CD4-positive, alpha-beta memory T cell (primary cell): ENCODE results near the gene IER2. TPM values are rescaled to one million over a fixed set of nuclear protein-coding genes. Genes with fewer than 3 reads are reported as not detected.
"Not testable (repeated sequence)": the region's sequence is repeated elsewhere in the genome, so short reads cannot be mapped to it uniquely, and the experiment has no call there.

Source experiments
- CTCF ChIA-PET: fragments of 350-600 bp; sonication (Branson Sonifier 250); formaldehyde crosslinking; loops from one replicate; lab custom pipeline; 2021; ENCODE audit warnings: inconsistent platforms; ENCODE audit not compliant: partially characterized antibody; lab: Charles Lee
- POLR2A ChIA-PET: fragments of 350-600 bp; sonication (Branson Sonifier 250); formaldehyde crosslinking; loops from one replicate; lab custom pipeline; 2021; ENCODE audit not compliant: partially characterized antibody; lab: Charles Lee
- DNase-seq, 5 donors: peaks; one replicate each; pipeline versions ENCODE4 v3.0.0 to v3.0.0-alpha.2; 2020 to 2022; ENCODE audit warnings: mixed read lengths in 1 of 5
- H3K27ac ChIP-seq: one replicate; pipeline ENCODE4 v1.7.0; 2013; ENCODE audit warnings: low read depth, low read length
- H3K27me3 ChIP-seq: 2 replicates; pipeline ENCODE4 v1.7.0; 2013; ENCODE audit warnings: mild to moderate bottlenecking, low read length, moderate library complexity; ENCODE audit not compliant: insufficient read depth
- H3K36me3 ChIP-seq: 2 replicates; pipeline ENCODE4 v1.7.0; 2013; ENCODE audit warnings: mild to moderate bottlenecking, low read length, moderate library complexity; ENCODE audit not compliant: insufficient read depth
- H3K4me1 ChIP-seq: 2 replicates; pipeline ENCODE4 v1.7.0; 2013; ENCODE audit warnings: mild to moderate bottlenecking, low read length, moderate library complexity; ENCODE audit not compliant: insufficient read depth
- H3K4me3 ChIP-seq, 2 donors: one replicate each; pipeline ENCODE4 v1.7.0; 2013; ENCODE audit warnings: low read length in 2 of 2, mild to moderate bottlenecking in 1 of 2
- H3K9me3 ChIP-seq, 2 donors: one replicate each; pipeline ENCODE4 v1.7.0; 2013; ENCODE audit warnings: low read length in 2 of 2, control low read depth in 1 of 2; ENCODE audit not compliant: control insufficient read depth in 1 of 2
- H3K27ac Mint-ChIP-seq, 7 donors: one replicate each; pipeline ENCODE4 v1.8.0; 2020 to 2021; ENCODE audit warnings: mixed read lengths in 7 of 7, mild to moderate bottlenecking in 6 of 7, inconsistent platforms in 3 of 7, moderate library complexity in 3 of 7
- H3K27me3 Mint-ChIP-seq, 2 donors: one replicate each; pipeline ENCODE4 v1.8.0; 2020 to 2021; ENCODE audit warnings: mixed read lengths in 2 of 2
- H3K36me3 Mint-ChIP-seq, 2 donors: one replicate each; pipeline ENCODE4 v1.8.0; 2020 to 2021; ENCODE audit warnings: mixed read lengths in 2 of 2, inconsistent platforms in 1 of 2, mild to moderate bottlenecking in 1 of 2
- H3K4me1 Mint-ChIP-seq, 4 donors: one replicate each; pipeline ENCODE4 v1.8.0; 2020 to 2021; ENCODE audit warnings: mixed read lengths in 4 of 4, mild to moderate bottlenecking in 1 of 4
- H3K4me3 Mint-ChIP-seq, 8 donors: one replicate each; pipeline ENCODE4 v1.8.0; 2020 to 2021; ENCODE audit warnings: mixed read lengths in 8 of 8, mild to moderate bottlenecking in 7 of 8, moderate library complexity in 6 of 8, inconsistent platforms in 3 of 8
- H3K9me3 Mint-ChIP-seq, 8 donors: one replicate each; pipeline ENCODE4 v1.8.0; 2020 to 2021; ENCODE audit warnings: mixed read lengths in 8 of 8, mild to moderate bottlenecking in 5 of 8, inconsistent platforms in 3 of 8, moderate library complexity in 1 of 8
- intact Hi-C: fragments of 100-400 bp; cut with micrococcal nuclease; formaldehyde crosslinking; loops from one replicate; pipeline ENCODE4 v1.15.1; 2023
- polyA plus RNA-seq, 2 donors: library from polyadenylated mRNA; unstranded; fragments of 300-500 nt; fragmentation: Illumina TruSeq; gene quantifications; one replicate each; pipeline ENCODE4 v1.2.3, GENCODE V29; 2021
- total RNA-seq, 2 experiments: library from RNA; stranded (reverse); gene quantifications; one replicate each; pipeline ENCODE4 v1.2.3, GENCODE V29; 2021

The IER2 gene
- total and polyA plus RNA-seq, 4 experiments from 2014 or later, result 148 to 446 (median 177) TPM

GRCh38 chr19:13138916-13139198, 11.4 kb upstream of the IER2 start:
- ChIA-PET POLR2A (no interaction called here), CTCF (no interaction called here)
- Mint-ChIP-seq H3K27me3 (no peaks in the 10 kb centered on the region), H3K9me3 (no peaks in the 10 kb centered on the region), H3K4me1 (peaks cover 0 to 3% (median 0%) of the 10 kb centered on the region in 4 donors), H3K27ac (peak overlapping the region in 1 of 7 donors; percentile 30), H3K4me3 (no peak overlapping the region), H3K36me3 (peaks cover 8 to 25% of the 10 kb centered on the region in 2 donors)
- no peak for DNase-seq
- intact Hi-C loops, result no loop called here
- peaks cover 16% of the 10 kb centered on the region for H3K36me3 ChIP-seq
- no peaks in the 10 kb centered on the region for H3K4me1 ChIP-seq
- no peaks in the 10 kb centered on the region for H3K9me3 ChIP-seq
- H3K4me3 ChIP-seq, result no peak overlapping the region
- no peaks in the 10 kb centered on the region for H3K27me3 ChIP-seq
- H3K27ac ChIP-seq, result no peak overlapping the region

GRCh38 chr19:13139633-13140311, 10.4 kb upstream of the IER2 start:
- Histone ChIP-seq H3K4me1 (no peaks in the 10 kb centered on the region), H3K36me3 (peaks cover 25% of the 10 kb centered on the region), H3K27ac (no peak overlapping the region), H3K4me3 (no peak overlapping the region), H3K9me3 (no peaks in the 10 kb centered on the region), H3K27me3 (no peaks in the 10 kb centered on the region)
- Mint-ChIP-seq H3K27ac (peak overlapping the region in 2 of 7 donors; percentile 70 to 87), H3K36me3 (peaks cover 8 to 25% of the 10 kb centered on the region in 2 donors), H3K4me1 (peaks cover 0 to 2% (median 0%) of the 10 kb centered on the region in 4 donors), H3K4me3 (no peak overlapping the region), H3K9me3 (no peaks in the 10 kb centered on the region), H3K27me3 (no peaks in the 10 kb centered on the region)
- DNase-seq, result no peak
- POLR2A ChIA-PET, result no interaction called here
- CTCF ChIA-PET, result no interaction called here
- intact Hi-C loops, result no loop called here

- ChIA-PET POLR2A (interaction anchor here (1.2 to 1.4 kb wide), 3 partner anchors 8 to 29 kb away, joined by 3 to 7 read pairs (median 5); no protein-coding TSS in a partner anchor), CTCF (interaction anchor here (0.9 to 1.7 kb wide), 2 partner anchors 48 to 85 kb away, joined by 3 to 8 read pairs; no protein-coding TSS in a partner anchor)
- Histone ChIP-seq H3K4me3 (no peak overlapping the region), H3K27ac (no peak overlapping the region), H3K9me3 (no peaks in the 10 kb centered on the region), H3K36me3 (peaks cover 12% of the 10 kb centered on the region), H3K4me1 (peaks cover 17% of the 10 kb centered on the region), H3K27me3 (no peaks in the 10 kb centered on the region)
- Mint-ChIP-seq H3K36me3 (peaks cover 0 to 17% of the 10 kb centered on the region in 2 donors), H3K4me3 (peak overlapping the region in 4 of 8 donors; percentile 24 to 59 (median 43)), H3K4me1 (peaks cover 10 to 32% (median 21%) of the 10 kb centered on the region in 4 donors), H3K9me3 (peaks cover 0 to 2% (median 0%) of the 10 kb centered on the region in 8 donors), H3K27ac (peak overlapping the region in 2 of 7 donors; percentile 75 to 81), H3K27me3 (no peaks in the 10 kb centered on the region)
- DNase-seq, result no peak
- intact Hi-C loops, result no loop called here
Observed at GRCh38 chr19:13146763-13147563, 3.2 kb upstream of the IER2 start.

GRCh38 chr19:13149173-13149627, 1.0 kb upstream of the IER2 start:
- H3K9me3 Mint-ChIP-seq, result peaks cover 0 to 13% (median 3%) of the 10 kb centered on the region in 8 donors
- peak overlapping the region; percentile 81 to 99 (median 89) for H3K4me3 Mint-ChIP-seq
- H3K4me1 Mint-ChIP-seq, result peaks cover 10 to 42% (median 22%) of the 10 kb centered on the region in 4 donors
- H3K36me3 Mint-ChIP-seq, result peaks cover 11 to 33% of the 10 kb centered on the region in 2 donors
- Histone ChIP-seq H3K4me1 (peaks cover 17% of the 10 kb centered on the region), H3K27ac (peak overlapping the region; percentile 98), H3K4me3 (peak overlapping the region; percentile 81 to 98)
- DNase-seq, H3K27me3 ChIP-seq, H3K36me3 ChIP-seq, intact Hi-C loops, H3K27me3 Mint-ChIP-seq, H3K9me3 ChIP-seq: not testable (repeated sequence)
- POLR2A ChIA-PET, result interaction anchor here (0.9 to 4.8 kb wide), 10 partner anchors 16 to 259 kb away, joined by 3 to 415 read pairs (median 8); partner anchors contain the start of genes GCDH, NACC1 and TRMT1
- CTCF ChIA-PET, result interaction anchor here (0.6 to 2.1 kb wide), 8 partner anchors 13 to 172 kb away, joined by 3 to 12 read pairs (median 5); no protein-coding TSS in a partner anchor
- peak overlapping the region in 6 of 7 donors; percentile 23 to 99 (median 82) for H3K27ac Mint-ChIP-seq

- CTCF ChIA-PET, result interaction anchor here (0.6 to 2.1 kb wide), 14 partner anchors 12 to 172 kb away, joined by 3 to 12 read pairs (median 4); no protein-coding TSS in a partner anchor
- Histone ChIP-seq H3K4me3 (peak overlapping the region; percentile 81 to 98), H3K27me3 (no peaks in the 10 kb centered on the region), H3K27ac (peak overlapping the region; percentile 98), H3K36me3 (peaks cover 7% of the 10 kb centered on the region), H3K9me3 (no peaks in the 10 kb centered on the region), H3K4me1 (peaks cover 17% of the 10 kb centered on the region)
- Mint-ChIP-seq H3K27ac (peak overlapping the region; percentile 95 to 99 (median 98)), H3K36me3 (peaks cover 17 to 38% of the 10 kb centered on the region in 2 donors), H3K27me3 (peaks cover 0 to 3% of the 10 kb centered on the region in 2 donors), H3K4me3 (peak overlapping the region; percentile 95 to 99 (median 99)), H3K9me3 (peaks cover 0 to 17% (median 3%) of the 10 kb centered on the region in 8 donors), H3K4me1 (peaks cover 10 to 47% (median 22%) of the 10 kb centered on the region in 4 donors)
- intact Hi-C loops, result loop anchor here (1.0 to 5.0 kb wide), 8 partner anchors 33 to 933 kb away; partner anchors contain the start of genes JUNB and TRMT1
- POLR2A ChIA-PET, result interaction anchor here (0.6 to 4.8 kb wide), 14 partner anchors 16 to 259 kb away, joined by 3 to 415 read pairs (median 5); partner anchors contain the start of genes GCDH, NACC1 and TRMT1
- DNase-seq, result no peak
Observed at GRCh38 chr19:13149628-13150186, 504 bp upstream of the IER2 start.

GRCh38 chr19:13150931-13151604, 857 bp downstream of the IER2 start:
- Mint-ChIP-seq H3K9me3 (peaks cover 0 to 24% (median 3%) of the 10 kb centered on the region in 8 donors), H3K27me3 (peaks cover 0 to 3% of the 10 kb centered on the region in 2 donors), H3K27ac (peak overlapping the region; percentile 95 to 99 (median 98)), H3K36me3 (peaks cover 20 to 46% of the 10 kb centered on the region in 2 donors), H3K4me3 (peak overlapping the region; percentile 95 to 99 (median 99)), H3K4me1 (peaks cover 11 to 59% (median 24%) of the 10 kb centered on the region in 4 donors)
- Histone ChIP-seq H3K9me3 (no peaks in the 10 kb centered on the region), H3K4me1 (peaks cover 22% of the 10 kb centered on the region), H3K36me3 (peaks cover 5% of the 10 kb centered on the region), H3K27me3 (no peaks in the 10 kb centered on the region), H3K27ac (peak overlapping the region; percentile 98), H3K4me3 (peak overlapping the region; percentile 81 to 98)
- ChIA-PET POLR2A (interaction anchor here (0.8 to 4.8 kb wide), 13 partner anchors 15 to 111 kb away, joined by 3 to 415 read pairs (median 5); partner anchors contain the start of genes NACC1 and TRMT1), CTCF (interaction anchor here (1.2 to 2.1 kb wide), 7 partner anchors 11 to 128 kb away, joined by 4 to 12 read pairs (median 5); no protein-coding TSS in a partner anchor)
- peak in 1 of 5 donors; percentile 50 for DNase-seq
- intact Hi-C loops, result loop anchor here (1.0 to 5.0 kb wide), 9 partner anchors 35 to 931 kb away; partner anchors contain the start of genes JUNB and TRMT1
